Activated T-cell treated with anti-CD3 and anti-CD28 coated beads, Interleukin-2, amount 50 U/mL, for 24 hours (primary cell): ENCODE data around the gene ANKRD9.

Source experiments
- DNase-seq: peaks from one replicate; pipeline ENCODE4 v3.0.0-alpha.2; 2020
- H3K27ac Mint-ChIP-seq: 2 replicates; pipeline ENCODE4 v1.8.0; 2020; ENCODE audit warnings: mild to moderate bottlenecking, mixed read lengths
- H3K27me3 Mint-ChIP-seq: 2 replicates; pipeline ENCODE4 v1.8.0; 2020; ENCODE audit warnings: mixed read lengths
- H3K36me3 Mint-ChIP-seq: 2 replicates; pipeline ENCODE4 v1.8.0; 2020; ENCODE audit warnings: low read depth, mixed read lengths
- H3K4me1 Mint-ChIP-seq: 2 replicates; pipeline ENCODE4 v1.8.0; 2020; ENCODE audit warnings: low read depth, mixed read lengths
- H3K4me3 Mint-ChIP-seq: 2 replicates; pipeline ENCODE4 v1.8.0; 2020; ENCODE audit warnings: mild to moderate bottlenecking, moderate library complexity, mixed read lengths
- H3K9me3 Mint-ChIP-seq: 2 replicates; pipeline ENCODE4 v1.8.0; 2020; ENCODE audit warnings: mixed read lengths

ANKRD9 gene

GRCh38 chr14:102486513-102487203 is 22.9 kb downstream of the ANKRD9 start:
- Mint-ChIP-seq H3K9me3 (peaks cover 4% of the 10 kb centered on the region), H3K36me3 (peaks cover 9% of the 10 kb centered on the region), H3K4me3 (no peak overlapping the region), H3K27me3 (no peaks in the 10 kb centered on the region), H3K27ac (no peak overlapping the region), H3K4me1 (no peaks in the 10 kb centered on the region)
- DNase-seq = no peak

DNA sequence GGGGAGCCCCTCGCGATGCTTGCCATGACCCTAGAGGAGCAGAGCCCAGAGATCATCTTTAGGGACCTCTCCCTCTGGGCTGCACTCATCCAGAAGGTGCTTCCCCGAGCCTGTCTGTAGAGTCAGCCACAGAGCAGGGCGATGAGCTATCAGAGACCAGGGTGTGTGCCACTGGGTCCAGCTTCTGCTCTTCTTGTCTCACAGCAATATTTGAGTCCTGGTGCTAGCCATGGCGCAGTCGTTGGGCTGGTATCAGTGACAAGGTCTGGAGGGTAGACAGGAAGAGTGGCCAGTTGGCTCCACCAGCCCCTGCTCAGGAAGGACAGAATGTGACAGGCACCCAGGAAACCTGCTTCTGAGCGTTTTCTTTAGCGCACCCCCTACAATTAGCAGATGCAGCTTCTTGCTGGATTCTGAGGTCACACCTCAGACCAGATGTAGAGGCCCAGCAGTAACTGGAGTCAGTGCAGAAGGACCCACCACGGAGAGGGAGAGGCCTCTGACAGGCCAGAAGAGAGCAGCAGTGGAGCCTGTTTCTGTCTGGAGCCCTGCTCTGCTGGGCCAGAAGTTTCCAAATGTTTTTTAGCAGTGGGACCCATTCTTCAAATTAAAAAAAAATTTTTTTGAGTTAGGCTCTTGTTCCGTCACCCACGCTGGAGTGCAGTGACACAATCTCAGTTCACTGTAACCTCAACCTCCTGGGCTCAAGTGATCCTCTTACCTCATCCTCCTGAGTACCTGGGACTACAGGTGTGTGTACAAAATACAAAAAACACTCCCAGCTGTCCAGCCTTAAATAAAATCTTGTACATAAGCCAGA is 23.7 kb downstream of the ANKRD9 start:
- peaks cover 4% of the 10 kb centered on the region for H3K9me3 Mint-ChIP-seq
- H3K4me1 Mint-ChIP-seq = no peaks in the 10 kb centered on the region
- H3K36me3 Mint-ChIP-seq = peaks cover 11% of the 10 kb centered on the region
- DNase-seq = no peak
- no peak overlapping the region for H3K4me3 Mint-ChIP-seq
- no peak overlapping the region for H3K27ac Mint-ChIP-seq
- H3K27me3 Mint-ChIP-seq = no peaks in the 10 kb centered on the region

DNA sequence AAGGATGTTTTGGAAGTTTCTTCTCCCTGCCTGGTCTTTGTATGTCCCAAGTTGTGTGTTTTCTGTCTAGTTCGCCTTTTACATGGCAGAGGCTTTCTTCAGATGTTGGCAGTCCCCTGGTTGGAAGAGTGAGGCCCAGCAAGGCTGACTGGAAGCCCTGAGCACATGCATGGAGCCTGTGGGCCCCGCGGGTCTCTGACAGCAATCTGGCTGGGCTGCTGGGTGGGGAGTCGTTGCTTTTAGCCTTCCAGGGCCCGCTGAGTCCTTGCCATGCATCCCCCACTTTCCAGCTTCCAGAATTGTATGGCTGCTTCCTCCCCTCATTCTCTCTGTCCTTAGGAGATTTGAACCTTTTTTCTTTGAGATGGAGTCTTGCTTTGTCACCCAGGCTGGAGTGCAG is 25.3 kb downstream of the ANKRD9 start:
- Mint-ChIP-seq H3K4me3 (no peak overlapping the region), H3K27ac (peak overlapping the region; percentile 58), H3K9me3 (peaks cover 4% of the 10 kb centered on the region), H3K36me3 (peaks cover 11% of the 10 kb centered on the region), H3K4me1 (peaks cover 4% of the 10 kb centered on the region), H3K27me3 (no peaks in the 10 kb centered on the region)
- DNase-seq = no peak

GRCh38 chr14:102481791-102482238 is 27.8 kb downstream of the ANKRD9 start:
- Mint-ChIP-seq H3K9me3 (peaks cover 4% of the 10 kb centered on the region), H3K27ac (no peak overlapping the region), H3K27me3 (no peaks in the 10 kb centered on the region), H3K4me3 (no peak overlapping the region), H3K36me3 (peaks cover 11% of the 10 kb centered on the region), H3K4me1 (peaks cover 4% of the 10 kb centered on the region)
- DNase-seq = no peak

GRCh38 chr14:102481371-102481770 is 28.2 kb downstream of the ANKRD9 start:
- no peaks in the 10 kb centered on the region for H3K27me3 Mint-ChIP-seq
- DNase-seq = no peak
- H3K36me3 Mint-ChIP-seq = peaks cover 11% of the 10 kb centered on the region
- peaks cover 4% of the 10 kb centered on the region for H3K9me3 Mint-ChIP-seq
- H3K27ac Mint-ChIP-seq = no peak overlapping the region
- no peak overlapping the region for H3K4me3 Mint-ChIP-seq
- H3K4me1 Mint-ChIP-seq = peaks cover 4% of the 10 kb centered on the region

- peaks cover 4% of the 10 kb centered on the region for H3K4me1 Mint-ChIP-seq
- no peak overlapping the region for H3K27ac Mint-ChIP-seq
- H3K27me3 Mint-ChIP-seq = no peaks in the 10 kb centered on the region
- H3K4me3 Mint-ChIP-seq = no peak overlapping the region
- no peak for DNase-seq
- peaks cover 11% of the 10 kb centered on the region for H3K36me3 Mint-ChIP-seq
- peaks cover 4% of the 10 kb centered on the region for H3K9me3 Mint-ChIP-seq
These were observed 29.8 kb downstream of the ANKRD9 start for GRCh38 chr14:102479777-102480176.

DNA sequence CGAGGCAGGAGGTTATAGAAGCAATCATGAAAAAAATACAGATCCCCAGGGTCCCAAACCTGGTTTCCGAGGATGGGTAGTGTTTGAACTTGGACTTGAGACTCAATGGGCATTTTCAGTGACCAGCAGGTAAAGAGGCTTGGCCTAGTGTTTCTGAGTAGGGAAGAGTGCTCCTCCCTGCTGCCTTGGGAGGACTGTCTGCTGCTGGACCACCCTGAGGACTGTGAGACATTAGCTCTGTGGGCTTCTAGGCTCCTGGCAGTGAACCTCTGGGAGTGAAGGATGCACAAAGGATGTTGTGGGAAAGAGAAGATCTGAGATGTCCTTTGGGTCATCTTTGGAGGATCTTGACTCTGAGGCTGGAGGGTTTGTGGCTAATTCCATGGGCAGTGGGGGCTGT is 30.5 kb downstream of the ANKRD9 start:
- DNase-seq = no peak
- Mint-ChIP-seq H3K4me3 (no peak overlapping the region), H3K27me3 (no peaks in the 10 kb centered on the region), H3K36me3 (peaks cover 11% of the 10 kb centered on the region), H3K27ac (no peak overlapping the region), H3K4me1 (peaks cover 4% of the 10 kb centered on the region), H3K9me3 (peaks cover 4% of the 10 kb centered on the region)

GRCh38 chr14:102474934-102475333 is 34.6 kb downstream of the ANKRD9 start:
- Mint-ChIP-seq H3K4me3 (no peak overlapping the region), H3K27me3 (no peaks in the 10 kb centered on the region)

GRCh38 chr14:102473559-102473958 is 36.0 kb downstream of the ANKRD9 start:
- Mint-ChIP-seq H3K36me3 (peaks cover 5% of the 10 kb centered on the region), H3K9me3 (no peaks in the 10 kb centered on the region), H3K4me3 (no peak overlapping the region), H3K27ac (no peak overlapping the region), H3K27me3 (no peaks in the 10 kb centered on the region), H3K4me1 (peaks cover 9% of the 10 kb centered on the region)
- no peak for DNase-seq

More at GRCh38 chr14:102474934-102475333, 34.6 kb downstream of the ANKRD9 start:
- Mint-ChIP-seq H3K36me3 (peaks cover under 1% of the 10 kb centered on the region), H3K4me1 (peaks cover 13% of the 10 kb centered on the region), H3K9me3 (no peaks in the 10 kb centered on the region), H3K27ac (no peak overlapping the region)
- DNase-seq = no peak

- no peak for DNase-seq
- H3K27me3 Mint-ChIP-seq = no peaks in the 10 kb centered on the region
- no peaks in the 10 kb centered on the region for H3K9me3 Mint-ChIP-seq
- H3K4me1 Mint-ChIP-seq = peaks cover 9% of the 10 kb centered on the region
- H3K4me3 Mint-ChIP-seq = no peak overlapping the region
- peaks cover 8% of the 10 kb centered on the region for H3K36me3 Mint-ChIP-seq
- H3K27ac Mint-ChIP-seq = no peak overlapping the region
These were observed 36.8 kb downstream of the ANKRD9 start for GRCh38 chr14:102472791-102473150.

DNA sequence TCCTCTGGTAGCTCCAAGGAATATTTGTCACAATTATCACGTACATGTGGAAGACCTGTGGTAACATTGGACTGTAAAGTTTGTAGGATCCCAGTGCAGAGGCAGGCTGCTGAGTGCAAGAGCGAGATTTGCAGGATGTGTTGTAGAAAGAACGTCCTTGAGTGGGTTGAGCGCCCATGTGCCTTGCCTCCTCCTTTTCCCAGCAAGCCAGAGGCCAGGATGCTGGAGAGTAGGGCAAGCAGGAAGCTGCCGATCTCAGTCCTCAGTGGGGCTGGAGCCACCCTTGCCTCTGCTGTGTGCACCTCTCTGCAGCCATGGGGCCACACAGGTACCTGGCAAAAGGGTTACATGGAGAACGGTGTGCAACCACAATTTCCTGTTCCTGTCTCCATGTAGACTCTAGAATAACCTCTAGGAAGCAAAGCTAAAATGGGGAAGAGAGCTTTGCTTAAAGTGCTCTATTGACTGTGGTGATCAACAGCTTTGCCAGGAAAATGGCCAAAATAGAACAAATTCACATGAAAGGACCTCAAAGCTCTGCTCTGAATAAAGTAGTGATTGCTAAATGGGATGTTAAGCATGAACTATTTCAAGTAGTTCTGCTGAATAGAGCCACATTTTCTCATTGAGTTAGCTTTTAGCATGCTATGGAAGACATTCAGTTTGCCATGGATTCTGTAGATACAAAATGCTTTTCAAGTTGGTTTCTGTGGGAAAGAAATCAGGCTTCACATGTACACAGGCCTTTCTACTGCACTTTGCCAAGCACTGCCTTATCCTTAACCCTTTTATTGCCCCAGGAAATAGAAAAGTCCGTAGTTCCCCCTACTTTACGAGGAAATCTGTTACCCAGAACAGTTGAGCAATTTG is 37.4 kb downstream of the ANKRD9 start:
- no peak for DNase-seq
- H3K9me3 Mint-ChIP-seq = no peaks in the 10 kb centered on the region
- H3K4me3 Mint-ChIP-seq = no peak overlapping the region
- H3K36me3 Mint-ChIP-seq = peaks cover 10% of the 10 kb centered on the region
- peaks cover 9% of the 10 kb centered on the region for H3K4me1 Mint-ChIP-seq
- H3K27ac Mint-ChIP-seq = no peak overlapping the region
- H3K27me3 Mint-ChIP-seq = no peaks in the 10 kb centered on the region

DNA sequence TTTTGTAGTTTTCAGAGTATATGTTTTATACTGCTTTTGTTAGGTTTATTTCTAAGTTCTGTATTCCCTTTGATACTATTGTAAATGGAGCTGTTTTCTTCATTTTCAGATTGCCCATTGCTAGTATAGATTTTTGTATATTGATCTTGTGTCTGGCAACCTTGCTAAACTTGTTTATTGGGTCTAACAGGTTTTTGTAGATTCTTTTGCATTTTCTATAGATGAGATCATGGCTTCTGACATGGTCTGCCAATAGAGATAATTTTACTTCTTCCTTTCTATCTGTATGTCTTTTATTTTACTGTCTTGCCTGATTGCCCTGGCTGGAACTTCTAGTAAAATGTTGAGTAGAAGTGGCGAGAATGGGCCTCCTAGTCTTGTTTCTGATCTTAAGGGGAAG is 40.3 kb downstream of the ANKRD9 start:
- H3K27ac Mint-ChIP-seq = no peak overlapping the region
- H3K4me3 Mint-ChIP-seq = no peak overlapping the region
- H3K9me3 Mint-ChIP-seq = no peaks in the 10 kb centered on the region
- no peaks in the 10 kb centered on the region for H3K27me3 Mint-ChIP-seq
- peaks cover 28% of the 10 kb centered on the region for H3K36me3 Mint-ChIP-seq
- DNase-seq = no peak
- H3K4me1 Mint-ChIP-seq = peaks cover 9% of the 10 kb centered on the region

GRCh38 chr14:102464846-102465341 is 44.7 kb downstream of the ANKRD9 start:
- Mint-ChIP-seq H3K27me3 (no peaks in the 10 kb centered on the region), H3K27ac (no peak overlapping the region), H3K9me3 (no peaks in the 10 kb centered on the region), H3K4me3 (no peak overlapping the region), H3K36me3 (peaks cover 29% of the 10 kb centered on the region), H3K4me1 (peaks cover 5% of the 10 kb centered on the region)
- no peak for DNase-seq

GRCh38 chr14:102464006-102464405 is 45.6 kb downstream of the ANKRD9 start:
- Mint-ChIP-seq H3K9me3 (no peaks in the 10 kb centered on the region), H3K36me3 (peaks cover 31% of the 10 kb centered on the region), H3K27me3 (no peaks in the 10 kb centered on the region), H3K4me1 (peaks cover 5% of the 10 kb centered on the region), H3K4me3 (no peak overlapping the region), H3K27ac (peak overlapping the region; percentile 30)
- no peak for DNase-seq
